T47D (cell line): ENCODE measurements around the gene GPI.

Source experiments
- DNase-seq, 2 experiments: peaks; one replicate each; pipeline versions ENCODE4 v3.0.0 to v3.0.0-alpha.2; 2011 to 2012; ENCODE audit warnings: low read depth in 1 of 2, low spot score in 1 of 2
- JUND ChIP-seq: IDR thresholded peaks from 2 replicates; pipeline ENCODE4 v1.6.1; 2012; ENCODE audit warnings: low read depth
- in situ Hi-C: cut with HindIII; loops from 2 replicates; pipeline ENCODE4 v1.10.0; 2016; ENCODE audit warnings: low sequenced_read_pairs, low pct_unique_long_range_greater_than_20kb

GPI gene

GRCh38 chr19:34364830-34365462, at the start of gene GPI:
TSS of gene GPI (plus strand) at chr19:34365196. CDS start at chr19:34365267, 71 bp downstream.
- in situ Hi-C loops, result no loop called here
- peak; percentile 33 to 46 for DNase-seq
- TF ChIP-seq JUND, result no peak

GRCh38 chr19:34316247-34316646, 48.7 kb upstream of the GPI start:
- in situ Hi-C loops, result no loop called here
- TF ChIP-seq JUND, result no peak
- no peak for DNase-seq

- TF ChIP-seq JUND, result no peak
- in situ Hi-C loops, result no loop called here
- no peak for DNase-seq
Observed at GRCh38 chr19:34316741-34317301, 48.2 kb upstream of the GPI start.

- TF ChIP-seq JUND, result no peak
- DNase-seq, result peak in 1 of 2 experiments; percentile 21
- in situ Hi-C loops, result no loop called here
Observed at GRCh38 chr19:34317311-34317927, 47.6 kb upstream of the GPI start.

GRCh38 chr19:34319230-34319585, 45.8 kb upstream of the GPI start:
- TF ChIP-seq JUND, result peak; percentile 14; the same call in 1 of the 2 replicates
- in situ Hi-C loops, result no loop called here
- peak; percentile 41 to 92 for DNase-seq

GRCh38 chr19:34319785-34320184, 45.2 kb upstream of the GPI start:
- DNase-seq, result no peak
- TF ChIP-seq JUND, result no peak
- in situ Hi-C loops, result no loop called here

GRCh38 chr19:34320277-34320676, 44.7 kb upstream of the GPI start:
- in situ Hi-C loops, result no loop called here
- DNase-seq, result no peak
- TF ChIP-seq JUND, result no peak

- in situ Hi-C loops, result no loop called here
- DNase-seq, result no peak
- TF ChIP-seq JUND, result no peak
Observed at GRCh38 chr19:34321735-34322134, 43.3 kb upstream of the GPI start.

GRCh38 chr19:34323433-34324204, 41.4 kb upstream of the GPI start:
- TF ChIP-seq JUND, result no peak
- no peak for DNase-seq
- in situ Hi-C loops, result no loop called here

GRCh38 chr19:34324320-34324719, 40.7 kb upstream of the GPI start:
- no peak for TF ChIP-seq JUND
- in situ Hi-C loops, result no loop called here
- DNase-seq, result no peak

- in situ Hi-C loops, result no loop called here
- no peak for DNase-seq
- TF ChIP-seq JUND, result no peak
Observed at GRCh38 chr19:34325181-34325580, 39.8 kb upstream of the GPI start.

GRCh38 chr19:34325981-34326787, 38.8 kb upstream of the GPI start:
- TF ChIP-seq JUND, result no peak
- peak; percentile 25 to 71 for DNase-seq
- in situ Hi-C loops, result no loop called here

- no peak for TF ChIP-seq JUND
- no peak for DNase-seq
- in situ Hi-C loops, result no loop called here
Observed at GRCh38 chr19:34327851-34328250, 37.1 kb upstream of the GPI start.
